HG03139 (cell line): ENCODE results near the gene EXD3.
"Not testable (repeated sequence)": the region's sequence is repeated elsewhere in the genome, so short reads cannot be mapped to it uniquely, and the experiment has no call there.

Source experiments
- ATAC-seq: cut with Tn5 transposase; IDR thresholded peaks from one replicate; pipeline ENCODE4 v1.9.1; 2021; ENCODE audit not compliant: unreplicated experiment

Gene EXD3

GRCh38 chr9:137262173-137262908 is 160.6 kb downstream of the EXD3 start:
- ATAC-seq, result not testable (repeated sequence)
